IMR-90 (cell line): ENCODE measurements around the gene HDX.

Experiments
- MAZ ChIP-seq: IDR thresholded peaks from 2 replicates; pipeline ENCODE4 v1.6.1; 2012; ENCODE audit warnings: low read depth, mild to moderate bottlenecking, low read length, improper control_type of control experiment, moderate library complexity, borderline replicate concordance
- NFE2L2 ChIP-seq: fragments of 150-350 bp; IDR thresholded peaks from 2 replicates; pipeline ENCODE4 v1.6.1; 2016; ENCODE audit warnings: low read depth, mild to moderate bottlenecking, low read length
- POLR2A ChIP-seq: IDR thresholded peaks from 2 replicates; pipeline ENCODE4 v1.6.1; 2012; ENCODE audit warnings: mild to moderate bottlenecking, low read depth, low read length
- SMC3 ChIP-seq: fragments of 150-350 bp; IDR thresholded peaks from 2 replicates; pipeline ENCODE4 v1.6.1; 2016; ENCODE audit warnings: low read depth, mild to moderate bottlenecking, antibody characterized with exemption, low read length, moderate library complexity
- TF ChIP-seq, protein P1 (sequence below): conservative IDR thresholded peaks from 2 replicates; pipeline ENCODE4 v1.5.1; 2012; ENCODE audit warnings: mild to moderate bottlenecking, low read depth, low read length, improper control_type of control experiment
- TF ChIP-seq, protein P2 (sequence below): fragments of 150-350 bp; IDR thresholded peaks from 2 replicates; pipeline ENCODE4 v1.6.1; 2017; ENCODE audit warnings: mild to moderate bottlenecking, antibody characterized with exemption, low read length, low read depth

DNA sequence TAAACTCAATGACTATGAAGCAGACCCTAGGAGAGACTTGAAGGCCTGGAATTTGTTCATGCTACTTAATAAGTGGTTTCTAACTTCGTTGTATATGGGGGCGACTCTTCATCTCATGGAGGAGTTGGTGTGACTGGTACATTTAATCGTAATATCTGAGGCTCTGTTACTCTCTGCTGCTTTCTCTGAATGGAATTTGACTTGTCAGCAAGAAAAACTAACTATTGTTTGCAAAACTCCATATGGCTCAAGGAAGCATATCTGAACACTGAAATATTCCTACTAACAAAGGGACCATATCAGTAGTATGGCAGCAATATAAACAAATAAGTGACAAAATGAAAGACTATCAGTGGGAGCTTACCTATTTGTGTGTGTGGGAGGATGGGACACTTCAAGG, 182.2 kb downstream of the HDX start:
- TF ChIP-seq, protein P1, sequence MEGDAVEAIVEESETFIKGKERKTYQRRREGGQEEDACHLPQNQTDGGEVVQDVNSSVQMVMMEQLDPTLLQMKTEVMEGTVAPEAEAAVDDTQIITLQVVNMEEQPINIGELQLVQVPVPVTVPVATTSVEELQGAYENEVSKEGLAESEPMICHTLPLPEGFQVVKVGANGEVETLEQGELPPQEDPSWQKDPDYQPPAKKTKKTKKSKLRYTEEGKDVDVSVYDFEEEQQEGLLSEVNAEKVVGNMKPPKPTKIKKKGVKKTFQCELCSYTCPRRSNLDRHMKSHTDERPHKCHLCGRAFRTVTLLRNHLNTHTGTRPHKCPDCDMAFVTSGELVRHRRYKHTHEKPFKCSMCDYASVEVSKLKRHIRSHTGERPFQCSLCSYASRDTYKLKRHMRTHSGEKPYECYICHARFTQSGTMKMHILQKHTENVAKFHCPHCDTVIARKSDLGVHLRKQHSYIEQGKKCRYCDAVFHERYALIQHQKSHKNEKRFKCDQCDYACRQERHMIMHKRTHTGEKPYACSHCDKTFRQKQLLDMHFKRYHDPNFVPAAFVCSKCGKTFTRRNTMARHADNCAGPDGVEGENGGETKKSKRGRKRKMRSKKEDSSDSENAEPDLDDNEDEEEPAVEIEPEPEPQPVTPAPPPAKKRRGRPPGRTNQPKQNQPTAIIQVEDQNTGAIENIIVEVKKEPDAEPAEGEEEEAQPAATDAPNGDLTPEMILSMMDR: no peak
- TF ChIP-seq MAZ (no peak), POLR2A (no peak), SMC3 (no peak), NFE2L2 (no peak)
- TF ChIP-seq, protein P2, sequence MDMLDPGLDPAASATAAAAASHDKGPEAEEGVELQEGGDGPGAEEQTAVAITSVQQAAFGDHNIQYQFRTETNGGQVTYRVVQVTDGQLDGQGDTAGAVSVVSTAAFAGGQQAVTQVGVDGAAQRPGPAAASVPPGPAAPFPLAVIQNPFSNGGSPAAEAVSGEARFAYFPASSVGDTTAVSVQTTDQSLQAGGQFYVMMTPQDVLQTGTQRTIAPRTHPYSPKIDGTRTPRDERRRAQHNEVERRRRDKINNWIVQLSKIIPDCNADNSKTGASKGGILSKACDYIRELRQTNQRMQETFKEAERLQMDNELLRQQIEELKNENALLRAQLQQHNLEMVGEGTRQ: no peak
